HG03460 (cell line): ENCODE data around the gene ELF5.

Experiments
- ATAC-seq: cut with Tn5 transposase; IDR thresholded peaks from one replicate; pipeline ENCODE4 v1.9.1; 2021; ENCODE audit not compliant: unreplicated experiment

The ELF5 gene

GRCh38 chr11:34523053-34523452, 9.5 kb upstream of the ELF5 start:
- no peak for ATAC-seq

GRCh38 chr11:34522188-34522587, 8.6 kb upstream of the ELF5 start:
- no peak for ATAC-seq

- ATAC-seq = no peak
These were observed 7.7 kb upstream of the ELF5 start for GRCh38 chr11:34521265-34521664.

GRCh38 chr11:34519595-34520235, 6.1 kb upstream of the ELF5 start:
- ATAC-seq = no peak

GRCh38 chr11:34516247-34517040, 2.9 kb upstream of the ELF5 start:
- ATAC-seq = no peak

- no peak for ATAC-seq
These were observed 1.0 kb upstream of the ELF5 start for GRCh38 chr11:34514597-34514996.

- ATAC-seq = peak; percentile 82
These were observed 533 bp downstream of the ELF5 start for GRCh38 chr11:34512840-34513681.

- no peak for ATAC-seq
These were observed 2.9 kb downstream of the ELF5 start for GRCh38 chr11:34510673-34511072.

- ATAC-seq = no peak
These were observed 3.4 kb downstream of the ELF5 start for GRCh38 chr11:34510218-34510617.

GRCh38 chr11:34509336-34509876, 4.2 kb downstream of the ELF5 start:
- no peak for ATAC-seq

GRCh38 chr11:34508524-34508923, 5.1 kb downstream of the ELF5 start:
- no peak for ATAC-seq

- ATAC-seq = no peak
These were observed 6.0 kb downstream of the ELF5 start for GRCh38 chr11:34507610-34508009.

- ATAC-seq = no peak
These were observed 6.4 kb downstream of the ELF5 start for GRCh38 chr11:34507156-34507555.

GRCh38 chr11:34505874-34506273, 7.7 kb downstream of the ELF5 start:
- ATAC-seq = no peak

GRCh38 chr11:34502949-34503348, 10.6 kb downstream of the ELF5 start:
- no peak for ATAC-seq

- ATAC-seq = no peak
These were observed 11.6 kb downstream of the ELF5 start for GRCh38 chr11:34501949-34502348.

GRCh38 chr11:34501500-34501899, 12.1 kb downstream of the ELF5 start:
- no peak for ATAC-seq

- ATAC-seq = no peak
These were observed 13.7 kb downstream of the ELF5 start for GRCh38 chr11:34499719-34500500.

GRCh38 chr11:34495724-34496377, 17.7 kb downstream of the ELF5 start:
- no peak for ATAC-seq

- ATAC-seq = no peak
These were observed 18.3 kb downstream of the ELF5 start for GRCh38 chr11:34495239-34495723.
